Mesothelial cell of epicardium (in vitro differentiated cells): ENCODE data around the gene PKNOX1. TPM values are rescaled to one million over a fixed set of nuclear protein-coding genes. Genes with fewer than 3 reads are reported as not detected.
A peak's percentile ranks its signal among the peaks of the same experiment; 100 is the strongest.
"Not testable (repeated sequence)": the region's sequence is repeated elsewhere in the genome, so short reads cannot be mapped to it uniquely, and the experiment has no call there.

Source experiments
- DNase-seq, 2 experiments: peaks; one replicate each; pipeline ENCODE4 v3.0.0; 2021; ENCODE audit warnings: low spot score in 2 of 2; ENCODE audit not compliant: unreplicated experiment in 2 of 2
- H3K27ac Mint-ChIP-seq: 2 replicates; pipeline ENCODE4 v1.8.0; 2021; ENCODE audit warnings: mixed read lengths
- H3K27me3 Mint-ChIP-seq: 2 replicates; pipeline ENCODE4 v1.8.0; 2021; ENCODE audit warnings: low read depth, mixed read lengths
- H3K36me3 Mint-ChIP-seq: 2 replicates; pipeline ENCODE4 v1.8.0; 2021; ENCODE audit warnings: mixed read lengths
- H3K4me1 Mint-ChIP-seq: 2 replicates; pipeline ENCODE4 v1.8.0; 2021; ENCODE audit warnings: mixed read lengths
- H3K4me3 Mint-ChIP-seq: 2 replicates; pipeline ENCODE4 v1.8.0; 2021; ENCODE audit warnings: mild to moderate bottlenecking, moderate library complexity, mixed read lengths
- H3K9me3 Mint-ChIP-seq: 2 replicates; pipeline ENCODE4 v1.8.0; 2021; ENCODE audit warnings: mixed read lengths
- CTCF ChIP-seq: fragments of 200-600 bp; sonication (generic); IDR thresholded peaks from one replicate; pipeline ENCODE4 v1.5.0; 2021; ENCODE audit warnings: antibody characterized with exemption; ENCODE audit not compliant: unreplicated experiment
- total RNA-seq: library from RNA; stranded (reverse); gene quantifications from 3 replicates; pipeline ENCODE4 v1.2.1, GENCODE V29; 2021

The PKNOX1 gene
- total RNA-seq, 1 donor from 2014 or later: 31.9 TPM

- not testable (repeated sequence) for DNase-seq, H3K9me3 Mint-ChIP-seq, H3K36me3 Mint-ChIP-seq, H3K27me3 Mint-ChIP-seq
- H3K27ac Mint-ChIP-seq: peak overlapping the region; percentile 83
- peaks cover 72% of the 10 kb centered on the region for H3K4me1 Mint-ChIP-seq
- H3K4me3 Mint-ChIP-seq: peak overlapping the region; percentile 33
Observed at GRCh38 chr21:42933973-42934372, 40.4 kb upstream of the PKNOX1 start.

- not testable (repeated sequence) for H3K36me3 Mint-ChIP-seq, H3K27me3 Mint-ChIP-seq, DNase-seq, H3K4me3 Mint-ChIP-seq, H3K9me3 Mint-ChIP-seq
- peaks cover 79% of the 10 kb centered on the region for H3K4me1 Mint-ChIP-seq
- peak overlapping the region; percentile 93 for H3K27ac Mint-ChIP-seq
Observed at GRCh38 chr21:42936360-42936759, 38.0 kb upstream of the PKNOX1 start.

- not testable (repeated sequence) for DNase-seq, H3K27me3 Mint-ChIP-seq, H3K36me3 Mint-ChIP-seq, H3K9me3 Mint-ChIP-seq
- Mint-ChIP-seq H3K27ac (peak overlapping the region; percentile 93), H3K4me1 (peaks cover 70% of the 10 kb centered on the region), H3K4me3 (peak overlapping the region; percentile 8)
Observed at GRCh38 chr21:42937034-42937940, 37.1 kb upstream of the PKNOX1 start.

GRCh38 chr21:42937960-42938605 is 36.3 kb upstream of the PKNOX1 start:
- Mint-ChIP-seq H3K36me3 (peaks cover 6% of the 10 kb centered on the region), H3K4me3 (peak overlapping the region; percentile 8), H3K4me1 (peaks cover 62% of the 10 kb centered on the region), H3K9me3 (no peaks in the 10 kb centered on the region), H3K27me3 (no peaks in the 10 kb centered on the region), H3K27ac (peak overlapping the region; percentile 93)
- TF ChIP-seq CTCF: no peak
- DNase-seq: no peak

GRCh38 chr21:42938606-42938995 is 35.8 kb upstream of the PKNOX1 start:
- not testable (repeated sequence) for H3K27me3 Mint-ChIP-seq, H3K36me3 Mint-ChIP-seq, H3K4me3 Mint-ChIP-seq, H3K9me3 Mint-ChIP-seq, DNase-seq
- Mint-ChIP-seq H3K27ac (peak overlapping the region; percentile 93), H3K4me1 (peaks cover 60% of the 10 kb centered on the region)

- H3K36me3 Mint-ChIP-seq: peaks cover 6% of the 10 kb centered on the region
- no peak overlapping the region for H3K4me3 Mint-ChIP-seq
- no peaks in the 10 kb centered on the region for H3K27me3 Mint-ChIP-seq
- DNase-seq: no peak
- H3K4me1 Mint-ChIP-seq: peaks cover 53% of the 10 kb centered on the region
- no peak for TF ChIP-seq CTCF
- no peaks in the 10 kb centered on the region for H3K9me3 Mint-ChIP-seq
- H3K27ac Mint-ChIP-seq: peak overlapping the region; percentile 72
Observed at GRCh38 chr21:42939582-42940413, 34.6 kb upstream of the PKNOX1 start.

GRCh38 chr21:42941696-42942085 is 32.7 kb upstream of the PKNOX1 start:
- H3K9me3 Mint-ChIP-seq: no peaks in the 10 kb centered on the region
- H3K27me3 Mint-ChIP-seq: no peaks in the 10 kb centered on the region
- no peak for TF ChIP-seq CTCF
- no peak for DNase-seq
- no peak overlapping the region for H3K27ac Mint-ChIP-seq
- no peak overlapping the region for H3K4me3 Mint-ChIP-seq
- peaks cover 53% of the 10 kb centered on the region for H3K4me1 Mint-ChIP-seq
- H3K36me3 Mint-ChIP-seq: peaks cover 6% of the 10 kb centered on the region
